Neural cell (in vitro differentiated cells): ENCODE results near the gene PTPN18. TPM values are rescaled to one million over a fixed set of nuclear protein-coding genes. Genes with fewer than 3 reads are reported as not detected.

Experiments used
- H2AFZ ChIP-seq: fragments of 200-600, 300-800 bp; sonication (generic), shearing (Covaris generic); 2 replicates; pipeline ENCODE4 v1.6.0; 2014; ENCODE audit warnings: low read depth, mild to moderate bottlenecking, antibody characterized with exemption, low read length, moderate library complexity
- H3F3A ChIP-seq: fragments of 200-600 bp; shearing (Covaris generic); 2 replicates; pipeline ENCODE4 v1.6.1; 2016; ENCODE audit warnings: mild to moderate bottlenecking, moderate library complexity, mixed read lengths, antibody characterized with exemption, low read length; ENCODE audit not compliant: insufficient read depth, poor library complexity, severe bottlenecking
- H3K27ac ChIP-seq: fragments of 200-600, 300-800 bp; sonication (generic), shearing (Covaris generic); 2 replicates; pipeline ENCODE4 v1.5.1; 2014; ENCODE audit warnings: mild to moderate bottlenecking, low read length, moderate library complexity
- H3K27me3 ChIP-seq: fragments of 300-800, 200-600 bp; sonication (generic), shearing (Covaris generic); 2 replicates; pipeline ENCODE4 v1.6.0; 2014; ENCODE audit warnings: mild to moderate bottlenecking, low read depth, low read length, moderate library complexity; ENCODE audit not compliant: insufficient read depth
- H3K36me3 ChIP-seq: fragments of 300-800, 200-600 bp; sonication (generic), shearing (Covaris generic); 2 replicates; pipeline ENCODE4 v1.5.1; 2014; ENCODE audit warnings: mild to moderate bottlenecking, antibody characterized with exemption, low read length, moderate library complexity; ENCODE audit not compliant: insufficient read depth
- H3K4me2 ChIP-seq: fragments of 300-800, 200-600 bp; sonication (generic), shearing (Covaris generic); 2 replicates; pipeline ENCODE4 v1.6.0; 2014; ENCODE audit warnings: mild to moderate bottlenecking, low read length
- H3K4me3 ChIP-seq: fragments of 300-800, 200-600 bp; sonication (generic), shearing (Covaris generic); 2 replicates; pipeline ENCODE4 v1.5.1; 2014; ENCODE audit warnings: mild to moderate bottlenecking, low read length, moderate library complexity
- H3K79me2 ChIP-seq: fragments of 200-600 bp; shearing (Covaris generic); replicated peaks from 2 replicates; pipeline ENCODE4 v1.6.0; 2014; ENCODE audit warnings: mild to moderate bottlenecking, low read length, moderate library complexity; ENCODE audit not compliant: insufficient read depth
- H3K9ac ChIP-seq: fragments of 300-800, 200-600 bp; sonication (generic), shearing (Covaris generic); 2 replicates; pipeline ENCODE4 v1.6.1; 2016; ENCODE audit warnings: mild to moderate bottlenecking, low read length, mixed read lengths
- H3K9me2 ChIP-seq: fragments of 200-600 bp; shearing (Covaris generic); 2 replicates; pipeline ENCODE4 v1.6.1; 2016; ENCODE audit warnings: mild to moderate bottlenecking, low read length, mixed read lengths; ENCODE audit not compliant: insufficient read depth
- H3K9me3 ChIP-seq: fragments of 200-600, 300-800 bp; sonication (generic), shearing (Covaris generic); 2 replicates; pipeline ENCODE4 v1.6.1; 2016; ENCODE audit warnings: mild to moderate bottlenecking, mixed run types, low read length, moderate library complexity, mixed read lengths
- H4K20me1 ChIP-seq: fragments of 200-600 bp; shearing (Covaris generic); 2 replicates; pipeline ENCODE4 v1.6.1; 2016; ENCODE audit warnings: mild to moderate bottlenecking, mixed run types; ENCODE audit not compliant: insufficient read depth
- EP300 ChIP-seq: fragments of 450-650 bp; conservative IDR thresholded peaks from 2 replicates; pipeline ENCODE4 v1.6.1; 2014; ENCODE audit warnings: antibody characterized with exemption, mild to moderate bottlenecking, moderate library complexity; ENCODE audit not compliant: poor library complexity, severe bottlenecking
- EZH2 ChIP-seq: fragments of 200-600, 300-800 bp; shearing (Covaris generic), sonication (generic); IDR thresholded peaks from 2 replicates; pipeline ENCODE4 v1.6.1; 2014; ENCODE audit warnings: antibody characterized with exemption, low read length, borderline replicate concordance, mild to moderate bottlenecking; ENCODE audit not compliant: insufficient read depth, poor library complexity, severe bottlenecking
- MXI1 ChIP-seq: fragments of 450-650 bp; conservative IDR thresholded peaks from 2 replicates; pipeline ENCODE4 v1.6.1; 2014; ENCODE audit warnings: antibody characterized with exemption, mild to moderate bottlenecking; ENCODE audit not compliant: poor library complexity, severe bottlenecking
- POLR2AphosphoS5 ChIP-seq: IDR thresholded peaks from 2 replicates; pipeline ENCODE4 v1.6.1; 2012
- RAD21 ChIP-seq: fragments of 450-650 bp; conservative IDR thresholded peaks from 2 replicates; pipeline ENCODE4 v1.6.1; 2014; ENCODE audit warnings: antibody characterized with exemption, mild to moderate bottlenecking, moderate library complexity
- SMC3 ChIP-seq: fragments of 450-650 bp; conservative IDR thresholded peaks from 2 replicates; pipeline ENCODE4 v1.6.1; 2014; ENCODE audit warnings: antibody characterized with exemption, mild to moderate bottlenecking, moderate library complexity; ENCODE audit not compliant: poor library complexity
- TAF1 ChIP-seq: IDR thresholded peaks from 2 replicates; pipeline ENCODE4 v1.6.1; 2012; ENCODE audit warnings: low read depth
- polyA plus RNA-seq: library from polyadenylated mRNA; depleted of rRNA; stranded (reverse); fragments of >200 nt; gene quantifications from 2 replicates; pipeline ENCODE4 v1.2.3, GENCODE V29; 2014
- TF ChIP-seq, protein P1 (sequence below): fragments of 450-650 bp; IDR thresholded peaks from 2 replicates; pipeline ENCODE4 v1.5.1; 2014; ENCODE audit warnings: antibody characterized with exemption, mild to moderate bottlenecking, moderate library complexity; ENCODE audit not compliant: poor library complexity, severe bottlenecking
- TF ChIP-seq, protein P2 (sequence below): IDR thresholded peaks from 2 replicates; pipeline ENCODE4 v1.6.1; 2012; ENCODE audit warnings: borderline replicate concordance

Gene PTPN18
- polyA plus RNA-seq, 1 donor from 2014 or later, result 13.3 TPM

DNA sequence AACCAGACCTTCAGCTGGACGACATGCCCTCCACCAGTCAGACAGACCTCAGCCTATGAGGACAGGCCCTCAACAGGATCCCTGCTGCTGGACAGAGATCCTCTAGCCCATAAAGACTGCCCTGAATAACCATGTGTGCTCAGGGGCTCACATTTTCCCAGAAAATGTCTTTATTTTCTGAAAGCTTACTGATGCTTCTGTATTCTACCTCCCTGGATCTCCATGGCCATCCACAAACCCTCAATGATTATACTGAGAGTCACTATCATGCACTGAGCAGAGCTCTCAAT, 1.8 kb upstream of the PTPN18 start:
- H3K27ac ChIP-seq, result no peak overlapping the region

DNA sequence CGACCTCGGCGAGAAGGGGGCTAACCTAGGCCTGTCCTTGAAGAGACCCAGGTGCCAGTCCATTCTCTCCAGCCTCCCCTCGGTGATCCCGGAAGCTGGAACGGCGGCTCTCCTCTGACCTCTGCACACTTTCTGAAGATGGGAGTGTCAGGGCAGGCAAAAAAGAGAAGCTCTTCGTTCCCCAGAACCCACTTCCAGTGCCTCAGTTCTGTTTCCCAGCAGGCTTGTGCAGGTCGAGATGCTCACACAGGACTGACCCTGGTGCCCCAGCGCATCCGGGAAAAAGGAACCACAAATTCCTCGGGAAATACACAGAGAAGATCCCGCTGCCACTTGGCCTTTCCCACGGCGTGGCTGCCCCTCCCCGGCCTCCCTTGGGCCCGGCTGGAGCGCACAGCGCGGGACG, 681 bp upstream of the PTPN18 start:
- Histone ChIP-seq H3K9me2 (no peaks in the 10 kb centered on the region), H2AFZ (peak overlapping the region; percentile 40), H3K27ac (no peak overlapping the region), H3K36me3 (no peaks in the 10 kb centered on the region), H3K4me2 (peak overlapping the region; percentile 30), H3F3A (no peaks in the 10 kb centered on the region), H3K27me3 (no peaks in the 10 kb centered on the region), H3K4me3 (peak overlapping the region; percentile 83), H3K79me2 (no peaks in the 10 kb centered on the region), H3K9me3 (no peaks in the 10 kb centered on the region), H4K20me1 (no peaks in the 10 kb centered on the region), H3K9ac (peak overlapping the region; percentile 68)
- TF ChIP-seq, protein P1, sequence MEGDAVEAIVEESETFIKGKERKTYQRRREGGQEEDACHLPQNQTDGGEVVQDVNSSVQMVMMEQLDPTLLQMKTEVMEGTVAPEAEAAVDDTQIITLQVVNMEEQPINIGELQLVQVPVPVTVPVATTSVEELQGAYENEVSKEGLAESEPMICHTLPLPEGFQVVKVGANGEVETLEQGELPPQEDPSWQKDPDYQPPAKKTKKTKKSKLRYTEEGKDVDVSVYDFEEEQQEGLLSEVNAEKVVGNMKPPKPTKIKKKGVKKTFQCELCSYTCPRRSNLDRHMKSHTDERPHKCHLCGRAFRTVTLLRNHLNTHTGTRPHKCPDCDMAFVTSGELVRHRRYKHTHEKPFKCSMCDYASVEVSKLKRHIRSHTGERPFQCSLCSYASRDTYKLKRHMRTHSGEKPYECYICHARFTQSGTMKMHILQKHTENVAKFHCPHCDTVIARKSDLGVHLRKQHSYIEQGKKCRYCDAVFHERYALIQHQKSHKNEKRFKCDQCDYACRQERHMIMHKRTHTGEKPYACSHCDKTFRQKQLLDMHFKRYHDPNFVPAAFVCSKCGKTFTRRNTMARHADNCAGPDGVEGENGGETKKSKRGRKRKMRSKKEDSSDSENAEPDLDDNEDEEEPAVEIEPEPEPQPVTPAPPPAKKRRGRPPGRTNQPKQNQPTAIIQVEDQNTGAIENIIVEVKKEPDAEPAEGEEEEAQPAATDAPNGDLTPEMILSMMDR, result no peak
- TF ChIP-seq MXI1 (no peak), POLR2AphosphoS5 (no peak), SMC3 (no peak)

More for the DNA sequence above, 1.8 kb upstream of the PTPN18 start:
- H3K4me2 ChIP-seq, result no peak overlapping the region
- H4K20me1 ChIP-seq, result no peaks in the 10 kb centered on the region
- H3K36me3 ChIP-seq, result no peaks in the 10 kb centered on the region
- no peaks in the 10 kb centered on the region for H3F3A ChIP-seq
- H2AFZ ChIP-seq, result no peak overlapping the region
- no peaks in the 10 kb centered on the region for H3K9me2 ChIP-seq
- no peak overlapping the region for H3K9ac ChIP-seq
- H3K79me2 ChIP-seq, result no peaks in the 10 kb centered on the region
- H3K27me3 ChIP-seq, result no peaks in the 10 kb centered on the region
- no peaks in the 10 kb centered on the region for H3K9me3 ChIP-seq
- TF ChIP-seq EP300, result no peak
- no peak for TF ChIP-seq EZH2
- no peak for TF ChIP-seq SMC3
- TF ChIP-seq POLR2AphosphoS5, result no peak
- no peak for TF ChIP-seq MXI1
- TF ChIP-seq RAD21, result no peak
- no peak for TF ChIP-seq TAF1
- H3K4me3 ChIP-seq, result no peak overlapping the region

DNA sequence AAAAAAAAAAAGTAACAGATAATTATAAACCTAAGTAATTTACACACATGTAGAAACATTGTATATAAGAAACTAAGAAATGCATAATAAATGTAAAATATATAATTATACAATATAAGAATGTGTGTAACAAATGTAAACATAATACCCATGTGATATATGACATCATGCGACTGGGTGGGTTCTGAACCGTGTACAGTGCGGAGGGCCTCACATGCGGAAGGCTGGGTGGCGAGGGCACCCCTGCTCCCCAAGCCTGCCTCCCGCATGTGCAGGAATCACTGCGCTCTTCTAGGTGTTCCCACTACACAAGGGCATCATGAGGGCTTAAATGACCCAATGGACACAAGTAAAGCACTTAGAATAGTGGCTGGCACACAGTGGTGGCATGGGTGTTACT, 2.0 kb downstream of the PTPN18 start:
- TF ChIP-seq EZH2 (no peak), MXI1 (no peak), EP300 (no peak), SMC3 (no peak), RAD21 (no peak), TAF1 (no peak), POLR2AphosphoS5 (no peak)
- TF ChIP-seq, protein P2, sequence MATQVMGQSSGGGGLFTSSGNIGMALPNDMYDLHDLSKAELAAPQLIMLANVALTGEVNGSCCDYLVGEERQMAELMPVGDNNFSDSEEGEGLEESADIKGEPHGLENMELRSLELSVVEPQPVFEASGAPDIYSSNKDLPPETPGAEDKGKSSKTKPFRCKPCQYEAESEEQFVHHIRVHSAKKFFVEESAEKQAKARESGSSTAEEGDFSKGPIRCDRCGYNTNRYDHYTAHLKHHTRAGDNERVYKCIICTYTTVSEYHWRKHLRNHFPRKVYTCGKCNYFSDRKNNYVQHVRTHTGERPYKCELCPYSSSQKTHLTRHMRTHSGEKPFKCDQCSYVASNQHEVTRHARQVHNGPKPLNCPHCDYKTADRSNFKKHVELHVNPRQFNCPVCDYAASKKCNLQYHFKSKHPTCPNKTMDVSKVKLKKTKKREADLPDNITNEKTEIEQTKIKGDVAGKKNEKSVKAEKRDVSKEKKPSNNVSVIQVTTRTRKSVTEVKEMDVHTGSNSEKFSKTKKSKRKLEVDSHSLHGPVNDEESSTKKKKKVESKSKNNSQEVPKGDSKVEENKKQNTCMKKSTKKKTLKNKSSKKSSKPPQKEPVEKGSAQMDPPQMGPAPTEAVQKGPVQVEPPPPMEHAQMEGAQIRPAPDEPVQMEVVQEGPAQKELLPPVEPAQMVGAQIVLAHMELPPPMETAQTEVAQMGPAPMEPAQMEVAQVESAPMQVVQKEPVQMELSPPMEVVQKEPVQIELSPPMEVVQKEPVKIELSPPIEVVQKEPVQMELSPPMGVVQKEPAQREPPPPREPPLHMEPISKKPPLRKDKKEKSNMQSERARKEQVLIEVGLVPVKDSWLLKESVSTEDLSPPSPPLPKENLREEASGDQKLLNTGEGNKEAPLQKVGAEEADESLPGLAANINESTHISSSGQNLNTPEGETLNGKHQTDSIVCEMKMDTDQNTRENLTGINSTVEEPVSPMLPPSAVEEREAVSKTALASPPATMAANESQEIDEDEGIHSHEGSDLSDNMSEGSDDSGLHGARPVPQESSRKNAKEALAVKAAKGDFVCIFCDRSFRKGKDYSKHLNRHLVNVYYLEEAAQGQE, result no peak
- TF ChIP-seq, protein P1, result no peak
- Histone ChIP-seq H3K79me2 (no peaks in the 10 kb centered on the region), H3K27ac (no peak overlapping the region), H3K27me3 (no peaks in the 10 kb centered on the region), H4K20me1 (no peaks in the 10 kb centered on the region), H2AFZ (no peak overlapping the region), H3K36me3 (no peaks in the 10 kb centered on the region), H3K4me2 (no peak overlapping the region), H3K9me3 (no peaks in the 10 kb centered on the region), H3K9me2 (no peaks in the 10 kb centered on the region), H3F3A (no peaks in the 10 kb centered on the region), H3K9ac (no peak overlapping the region), H3K4me3 (no peak overlapping the region)
